Measurements from ENCODE around the gene DCXR. TPM values are rescaled to one million over a fixed set of nuclear protein-coding genes. Genes with fewer than 3 reads are reported as not detected.

Gene DCXR
- total and polyA plus RNA-seq, 2 donors (not counting 3 experiments of a cell fraction or from before 2014, with no cell fraction given), result 93.0 to 178 TPM

GRCh38 chr17:82045936-82046484 lies 8.5 kb upstream of the DCXR start:
- no peak for FAIRE-seq

More at GRCh38 chr17:82045936-82046484, 8.5 kb upstream of the DCXR start:
- Histone ChIP-seq H2AFZ (ENCODE audit: low read depth, low read length) (no peak overlapping the region), H3K79me2 (ENCODE audit: control insufficient read depth, insufficient read depth, low read length) (no peaks in the 10 kb centered on the region), H3K4me3 (replicated peaks in 1 of 3; ENCODE audit: insufficient read depth in 1 of 3, low read depth in 1 of 3, low read length in 3 of 3) (no peak overlapping the region), H3K27me3 (ENCODE audit: control insufficient read depth in 2 of 2, insufficient read depth in 2 of 2, low read length in 2 of 2) (no peaks in the 10 kb centered on the region), H3K9me3 (replicated peaks; ENCODE audit: control insufficient read depth, insufficient read depth, low read length) (no peaks in the 10 kb centered on the region), H3K9ac (replicated peaks; ENCODE audit: extremely low read depth, insufficient read depth, low read length) (no peak overlapping the region), H3K36me3 (ENCODE audit: control insufficient read depth in 2 of 2, extremely low read depth in 1 of 2, insufficient read depth in 2 of 2, low read length in 2 of 2) (peaks cover 0 to 7% of the 10 kb centered on the region in 2 experiments), H3K9me1 (replicated peaks; ENCODE audit: control insufficient read depth, extremely low read depth, insufficient read depth, low read length) (no peaks in the 10 kb centered on the region), H4K20me1 (replicated peaks; ENCODE audit: control insufficient read depth, extremely low read depth, insufficient read depth, low read length) (no peaks in the 10 kb centered on the region), H3K4me2 (ENCODE audit: insufficient read depth, low read length) (no peak overlapping the region), H3K4me1 (ENCODE audit: control insufficient read depth, extremely low read depth, insufficient read depth, low read length) (peaks cover 6% of the 10 kb centered on the region), H3K27ac (ENCODE audit: insufficient read depth, low read depth, low read length) (no peak overlapping the region)
- intact Hi-C loops (cut with micrococcal nuclease) (no loop called here), dilution Hi-C loops (cut with MboI; ENCODE audit: extremely low pct_ligation_motif_present, low sequenced_read_pairs) (no loop called here)
- TF ChIP-seq FOS (IDR thresholded peaks at IDR 0.05; ENCODE audit: borderline replicate concordance, insufficient read depth, low read length), result no peak
- TF ChIP-seq POLR2AphosphoS5 (IDR thresholded peaks at IDR 0.05; ENCODE audit: insufficient read depth, low read depth, low read length), result no peak
- no peak for TF ChIP-seq GATA2 (IDR thresholded peaks at IDR 0.05; ENCODE audit: insufficient read depth, insufficient read length, low read depth, low read length)
- no peak for TF ChIP-seq POLR2A (IDR thresholded peaks at IDR 0.05; ENCODE audit: low read depth, low read length)
- no peak for TF ChIP-seq CTCF (IDR thresholded peaks at IDR 0.05; ENCODE audit: extremely low read depth in 1 of 2, insufficient read depth in 1 of 2, low read depth in 1 of 2, low read length in 2 of 2)
- no peak for TF ChIP-seq EZH2 (IDR thresholded peaks at IDR 0.05; ENCODE audit: borderline replicate concordance, low read depth, low read length, severe bottlenecking)
- no peak for TF ChIP-seq JUN (IDR thresholded peaks at IDR 0.05; ENCODE audit: borderline replicate concordance, insufficient read depth, insufficient read length, low read depth)
- no peak for TF ChIP-seq MAX (IDR thresholded peaks at IDR 0.05; ENCODE audit: insufficient read depth, insufficient read length)
- TF ChIP-seq MYC (IDR thresholded peaks at IDR 0.05; ENCODE audit: low read depth, low read length), result no peak
- DNase-seq (ENCODE audit: low read depth, low spot score), result no peak
- ChIA-PET POLR2A (no interaction called here), CTCF (no interaction called here)
- BruUV-seq (replicated peaks), result no TSS peak

All from endothelial cell of umbilical vein (primary cell).